HG03039 (cell line): ENCODE results near the gene SPIN4.
"Not testable (repeated sequence)": the region's sequence is repeated elsewhere in the genome, so short reads cannot be mapped to it uniquely, and the experiment has no call there.

ENCODE experiments used
- ATAC-seq: cut with Tn5 transposase; IDR thresholded peaks from one replicate; pipeline ENCODE4 v1.9.1; 2021; ENCODE audit warnings: mild to moderate bottlenecking, moderate library complexity; ENCODE audit not compliant: unreplicated experiment

The SPIN4 gene

GRCh38 chrX:63350941-63351616 is at the start of gene SPIN4:
TSS of gene SPIN4 (minus strand) at chrX:63351332. CDS start at chrX:63350819, 513 bp downstream.
- ATAC-seq = peak; percentile 95

- ATAC-seq = no peak
These were observed 49.2 kb upstream of the SPIN4 start for GRCh38 chrX:63400340-63400739.

- no peak for ATAC-seq
These were observed 43.7 kb upstream of the SPIN4 start for GRCh38 chrX:63394872-63395271.

GRCh38 chrX:63393094-63393493 is 42.0 kb upstream of the SPIN4 start:
- not testable (repeated sequence) for ATAC-seq

- no peak for ATAC-seq
These were observed 36.3 kb upstream of the SPIN4 start for GRCh38 chrX:63387411-63387810.

GRCh38 chrX:63384263-63384662 is 33.1 kb upstream of the SPIN4 start:
- ATAC-seq = not testable (repeated sequence)

GRCh38 chrX:63373012-63373411 is 21.9 kb upstream of the SPIN4 start:
- not testable (repeated sequence) for ATAC-seq

- not testable (repeated sequence) for ATAC-seq
These were observed 16.6 kb upstream of the SPIN4 start for GRCh38 chrX:63367699-63368098.

GRCh38 chrX:63363788-63364187 is 12.7 kb upstream of the SPIN4 start:
- no peak for ATAC-seq

- ATAC-seq = no peak
These were observed 10.4 kb upstream of the SPIN4 start for GRCh38 chrX:63361494-63361893.

- no peak for ATAC-seq
These were observed 3.4 kb upstream of the SPIN4 start for GRCh38 chrX:63354484-63354883.

- no peak for ATAC-seq
These were observed 661 bp downstream of the SPIN4 start for GRCh38 chrX:63350465-63350877.

GRCh38 chrX:63349307-63349706 is 1.8 kb downstream of the SPIN4 start:
- ATAC-seq = no peak

GRCh38 chrX:63330681-63331080 is 20.5 kb downstream of the SPIN4 start:
- ATAC-seq = no peak

- ATAC-seq = no peak
These were observed 23.3 kb downstream of the SPIN4 start for GRCh38 chrX:63327788-63328187.

- no peak for ATAC-seq
These were observed 51.5 kb downstream of the SPIN4 start for GRCh38 chrX:63299596-63299995.
